Suprapubic skin (tissue), 4 donors: Measurements from ENCODE around the gene CDC37. TPM values are rescaled to one million over a fixed set of nuclear protein-coding genes. Genes with fewer than 3 reads are reported as not detected.
"Not testable (repeated sequence)": the region's sequence is repeated elsewhere in the genome, so short reads cannot be mapped to it uniquely, and the experiment has no call there.

Source experiments
- DNase-seq, 2 donors: peaks; one replicate each; pipeline ENCODE4 v3.0.0-alpha.2; 2019; ENCODE audit warnings: low spot score in 2 of 2
- H3K27ac ChIP-seq: fragments of 200-600 bp; sonication (generic); one replicate; pipeline ENCODE4 v1.5.1; 2019
- H3K27me3 ChIP-seq: fragments of 200-600 bp; sonication (generic); one replicate; pipeline ENCODE4 v1.5.1; 2019
- H3K36me3 ChIP-seq: fragments of 200-600 bp; sonication (generic); one replicate; pipeline ENCODE4 v1.5.1; 2019
- H3K4me1 ChIP-seq: fragments of 200-600 bp; sonication (generic); one replicate; pipeline ENCODE4 v1.5.1; 2019
- H3K4me3 ChIP-seq: fragments of 200-600 bp; sonication (generic); one replicate; pipeline ENCODE4 v1.5.1; 2019; ENCODE audit warnings: mild to moderate bottlenecking
- H3K9me3 ChIP-seq: fragments of 200-600 bp; sonication (generic); one replicate; pipeline ENCODE4 v1.5.1; 2019
- CTCF ChIP-seq, 2 donors: fragments of 200-600 bp in 1 of 2; fragments of 450-650 bp in 1 of 2; sonication (generic) in 1 of 2; IDR thresholded peaks; one replicate each; pipeline ENCODE4 v1.5.1; 2016 to 2019; ENCODE audit warnings: antibody characterized with exemption in 2 of 2, mild to moderate bottlenecking in 1 of 2, moderate library complexity in 1 of 2
- EP300 ChIP-seq: sonication (generic); formaldehyde crosslinking; IDR thresholded peaks from one replicate; pipeline ENCODE4 v1.6.1; 2017; ENCODE audit warnings: antibody characterized with exemption
- POLR2A ChIP-seq, 2 donors: fragments of 450-650 bp; IDR thresholded peaks; one replicate each; pipeline ENCODE4 v1.6.1; 2017; ENCODE audit warnings: antibody characterized with exemption in 2 of 2, mild to moderate bottlenecking in 2 of 2, moderate library complexity in 2 of 2
- POLR2AphosphoS5 ChIP-seq, 3 donors: sonication (generic); formaldehyde crosslinking; IDR thresholded peaks; one replicate each; pipeline ENCODE4 v1.6.1; 2017; ENCODE audit warnings: antibody characterized with exemption in 3 of 3
- WGBS: methylation state at CpG from one replicate; pipeline ENCODE4 v1.1.5; 2018; 5-methylcytosine and 5-hydroxymethylcytosine counted together
- total RNA-seq, 4 donors: library from RNA; depleted of rRNA; stranded (reverse); fragments of >200 nt; gene quantifications; one replicate each; pipeline ENCODE4 v1.1.0, GENCODE V29; 2016

CDC37 gene
- total RNA-seq, 4 donors from 2014 or later = 91.7 to 178 (median 109) TPM

DNA sequence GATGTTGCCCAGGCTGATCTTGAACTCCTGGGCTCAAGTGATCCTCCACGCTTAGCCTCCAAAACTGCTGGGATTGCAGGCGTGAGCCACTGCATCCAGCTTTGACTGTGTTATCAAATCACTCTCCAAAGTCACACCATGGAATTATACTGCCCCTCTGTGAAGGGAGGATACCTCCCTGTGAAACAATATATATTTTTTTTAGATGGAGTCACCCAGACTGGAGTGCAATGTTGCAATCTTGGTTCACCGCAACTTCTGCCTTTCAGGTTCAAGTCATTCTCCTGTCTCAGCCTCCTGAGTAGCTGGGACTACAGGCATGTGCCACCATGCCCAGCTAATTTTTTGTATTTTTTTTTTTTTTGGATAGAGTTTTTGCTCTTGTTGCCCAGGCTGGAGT lies 30.7 kb downstream of the CDC37 start:
- Histone ChIP-seq H3K36me3 (peaks cover 66% of the 10 kb centered on the region), H3K27me3 (no peaks in the 10 kb centered on the region), H3K4me1 (no peaks in the 10 kb centered on the region), H3K27ac (no peak overlapping the region), H3K9me3 (no peaks in the 10 kb centered on the region), H3K4me3 (no peak overlapping the region)
- TF ChIP-seq CTCF (IDR thresholded peaks at IDR 0.05) = no peak
- TF ChIP-seq POLR2AphosphoS5 (IDR thresholded peaks at IDR 0.05) = no peak
- TF ChIP-seq EP300 = no peak
- TF ChIP-seq POLR2A (IDR thresholded peaks at IDR 0.05) = no peak
- WGBS = 96% methylated on average over 3 of the region's 3 CpGs
- no peak for DNase-seq

DNA sequence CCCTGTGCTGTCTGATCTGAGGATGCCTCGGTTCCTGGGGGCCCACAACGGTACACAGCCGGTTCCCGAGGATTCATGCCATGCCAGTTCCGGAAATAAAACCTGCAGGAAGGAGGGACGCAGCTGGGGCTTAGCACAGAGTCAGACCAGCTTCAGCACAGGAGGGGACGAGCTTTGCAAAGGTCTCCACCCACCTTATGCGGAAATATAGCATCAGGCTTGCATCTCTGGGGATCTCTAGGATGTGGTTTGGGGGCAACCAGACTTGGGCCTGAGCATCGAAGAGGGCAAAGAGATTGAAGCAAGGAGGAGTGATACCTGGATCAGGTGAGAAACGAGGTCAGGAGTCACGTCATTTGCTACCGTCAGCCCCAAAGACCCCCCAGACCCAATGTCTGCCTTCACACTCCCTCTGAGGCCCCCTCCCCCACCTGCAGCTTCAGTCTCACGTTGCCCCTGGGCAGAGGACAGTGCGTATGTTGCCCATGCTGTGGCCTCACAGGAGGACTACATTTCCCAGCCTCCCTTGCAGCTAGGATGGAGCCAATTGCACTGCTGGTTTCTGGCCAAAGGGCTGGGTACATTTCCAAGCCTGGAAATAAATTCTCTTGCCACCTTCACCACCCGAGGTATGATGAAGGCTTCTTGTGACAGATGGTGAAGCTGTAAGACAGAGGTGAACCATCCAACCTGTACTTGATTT lies 35.1 kb downstream of the CDC37 start:
- Histone ChIP-seq H3K27ac (no peak overlapping the region), H3K4me3 (no peak overlapping the region), H3K9me3 (no peaks in the 10 kb centered on the region), H3K27me3 (no peaks in the 10 kb centered on the region), H3K36me3 (peaks cover 86% of the 10 kb centered on the region), H3K4me1 (no peaks in the 10 kb centered on the region)
- 89% methylated on average over 14 of the region's 15 CpGs for WGBS
- no peak for DNase-seq
- TF ChIP-seq POLR2A (IDR thresholded peaks at IDR 0.05) = no peak
- no peak for TF ChIP-seq CTCF (IDR thresholded peaks at IDR 0.05)
- TF ChIP-seq EP300 = no peak
- no peak for TF ChIP-seq POLR2AphosphoS5 (IDR thresholded peaks at IDR 0.05)

DNA sequence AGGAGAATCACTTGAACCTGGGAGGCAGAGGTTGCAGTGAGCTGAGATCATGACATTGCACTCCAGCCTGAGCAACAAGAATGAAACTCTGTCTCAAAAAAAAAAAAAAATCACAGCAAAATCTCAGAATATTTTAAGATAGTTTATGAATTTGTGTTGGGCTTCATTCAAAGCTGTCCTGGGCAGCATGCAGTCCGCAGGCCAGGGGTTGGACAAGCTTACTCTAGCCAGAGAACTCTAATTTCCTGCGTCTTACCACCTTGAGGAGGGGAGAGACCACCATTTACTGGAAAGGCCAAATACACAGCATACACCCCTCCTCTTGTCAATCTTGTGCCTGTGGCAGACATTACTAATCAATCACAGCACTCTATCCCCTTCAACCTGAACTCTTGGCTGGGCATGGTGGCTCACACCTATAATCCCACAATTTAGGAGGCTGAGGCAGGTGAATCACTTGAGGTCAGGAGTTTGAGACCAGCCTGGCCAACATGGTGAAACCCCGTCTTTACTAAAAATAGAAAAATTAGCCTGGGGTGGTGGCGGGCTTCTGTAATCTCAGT lies 36.3 kb downstream of the CDC37 start:
- WGBS = 94% methylated on average over 4 of the region's 4 CpGs
- peaks cover 89% of the 10 kb centered on the region for H3K36me3 ChIP-seq
- not testable (repeated sequence) for H3K4me1 ChIP-seq, H3K9me3 ChIP-seq, H3K27me3 ChIP-seq, DNase-seq, H3K4me3 ChIP-seq, H3K27ac ChIP-seq

GRCh38 chr19:10365518-10365917 lies 37.8 kb downstream of the CDC37 start:
- Histone ChIP-seq H3K27ac (no peak overlapping the region), H3K9me3 (no peaks in the 10 kb centered on the region), H3K4me3 (no peak overlapping the region), H3K36me3 (peaks cover 93% of the 10 kb centered on the region), H3K27me3 (no peaks in the 10 kb centered on the region), H3K4me1 (no peaks in the 10 kb centered on the region)
- no peak for DNase-seq
- 96% methylated on average over 23 of the region's 23 CpGs for WGBS
- TF ChIP-seq POLR2A (IDR thresholded peaks at IDR 0.05) (no peak), EP300 (no peak), CTCF (IDR thresholded peaks at IDR 0.05) (no peak), POLR2AphosphoS5 (IDR thresholded peaks at IDR 0.05) (no peak)

GRCh38 chr19:10364644-10365043 lies 38.7 kb downstream of the CDC37 start:
- 70% methylated on average over 4 of the region's 19 CpGs for WGBS
- TF ChIP-seq POLR2AphosphoS5 (IDR thresholded peaks at IDR 0.05) = no peak
- TF ChIP-seq EP300 = no peak
- TF ChIP-seq CTCF (IDR thresholded peaks at IDR 0.05) = no peak
- TF ChIP-seq POLR2A (IDR thresholded peaks at IDR 0.05) = no peak
- no peaks in the 10 kb centered on the region for H3K9me3 ChIP-seq
- no peaks in the 10 kb centered on the region for H3K4me1 ChIP-seq
- H3K27ac ChIP-seq = no peak overlapping the region
- peaks cover 93% of the 10 kb centered on the region for H3K36me3 ChIP-seq
- DNase-seq = no peak
- H3K27me3 ChIP-seq = no peaks in the 10 kb centered on the region
- H3K4me3 ChIP-seq = no peak overlapping the region
